Cardiac muscle cell (in vitro differentiated cells and primary cell): Measurements from ENCODE around the gene NAXE. TPM values are rescaled to one million over a fixed set of nuclear protein-coding genes. Genes with fewer than 3 reads are reported as not detected.

ENCODE experiments used
- DNase-seq, 2 donors: peaks; one replicate each; pipeline versions ENCODE4 v3.0.0 to v3.0.0-alpha.2; 2010 to 2017; ENCODE audit warnings: low read depth in 1 of 2, low spot score in 1 of 2
- H3K27ac ChIP-seq: fragments of 200-600 bp; sonication (generic); 2 replicates; pipeline ENCODE4 v1.5.1; 2016
- H3K27me3 ChIP-seq: fragments of 200-600 bp; sonication (generic); 2 replicates; pipeline ENCODE4 v1.6.0; 2016; ENCODE audit warnings: control low read depth
- H3K36me3 ChIP-seq: fragments of 200-600 bp; sonication (generic); 2 replicates; pipeline ENCODE4 v1.5.1; 2016; ENCODE audit warnings: control low read depth
- H3K4me1 ChIP-seq: fragments of 200-600 bp; sonication (generic); 2 replicates; pipeline ENCODE4 v1.8.1; 2017; ENCODE audit warnings: low read depth, mild to moderate bottlenecking, mixed run types
- H3K4me3 ChIP-seq: fragments of 200-600 bp; sonication (generic); 2 replicates; pipeline ENCODE4 v1.5.1; 2016; ENCODE audit warnings: mild to moderate bottlenecking
- H3K9me3 ChIP-seq: fragments of 200-600 bp; sonication (generic); 2 replicates; pipeline ENCODE4 v1.5.1; 2017; ENCODE audit warnings: low read depth, mild to moderate bottlenecking, control low read depth
- CTCF ChIP-seq: IDR thresholded peaks from 2 replicates; pipeline ENCODE4 v1.5.1; 2012; ENCODE audit warnings: low read depth, mild to moderate bottlenecking, low read length
- polyA plus RNA-seq: library from polyadenylated mRNA; unstranded; fragments of >200 nt; fragmentation: Nextera tagmentation; extraction: Ambion mirVana; gene quantifications from 2 replicates; pipeline ENCODE4 v1.2.1, GENCODE V29; 2016
- total RNA-seq: library from RNA; depleted of rRNA; stranded (reverse); fragments of >200 nt; gene quantifications from 2 replicates; pipeline ENCODE4 v1.2.3, GENCODE V29; 2016

Gene NAXE
- total and polyA plus RNA-seq, 2 experiments from 2014 or later = 130 to 166 TPM

- no peaks in the 10 kb centered on the region for H3K36me3 ChIP-seq
- H3K9me3 ChIP-seq = no peaks in the 10 kb centered on the region
- H3K27ac ChIP-seq = no peak overlapping the region
- no peak for DNase-seq
- H3K27me3 ChIP-seq = peaks cover 83% of the 10 kb centered on the region
- H3K4me1 ChIP-seq = no peaks in the 10 kb centered on the region
- no peak overlapping the region for H3K4me3 ChIP-seq
- TF ChIP-seq CTCF = no peak
These were observed 46.8 kb downstream of the NAXE start for GRCh38 chr1:156638189-156638985.

DNA sequence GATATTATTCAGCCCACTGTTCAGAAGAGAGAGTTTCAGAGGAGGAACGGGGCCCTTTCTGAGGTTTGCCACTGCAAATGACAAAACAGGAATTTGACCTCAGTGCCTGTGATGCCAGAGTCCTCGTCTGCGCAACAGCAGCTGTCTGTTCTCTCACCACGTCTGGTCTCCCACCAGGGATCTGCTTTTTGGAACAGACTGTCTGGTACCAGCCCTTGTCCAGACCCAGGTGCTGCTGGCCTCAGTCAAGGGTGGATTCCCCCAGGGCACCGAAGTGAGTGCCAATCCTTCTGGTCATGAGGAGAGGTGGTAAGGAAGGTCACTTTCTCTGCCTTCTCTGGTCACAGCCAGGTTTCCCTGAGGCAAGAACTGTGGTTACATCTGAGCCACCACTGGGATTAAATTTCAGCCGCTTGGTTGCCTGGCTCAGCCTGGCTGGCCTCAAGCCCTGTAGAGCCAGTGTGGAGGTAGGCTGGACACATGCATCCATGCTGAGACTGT is 48.1 kb downstream of the NAXE start:
- H3K4me1 ChIP-seq = no peaks in the 10 kb centered on the region
- H3K9me3 ChIP-seq = no peaks in the 10 kb centered on the region
- peaks cover 83% of the 10 kb centered on the region for H3K27me3 ChIP-seq
- TF ChIP-seq CTCF = no peak
- H3K36me3 ChIP-seq = no peaks in the 10 kb centered on the region
- H3K4me3 ChIP-seq = no peak overlapping the region
- H3K27ac ChIP-seq = no peak overlapping the region
- DNase-seq = no peak

DNA sequence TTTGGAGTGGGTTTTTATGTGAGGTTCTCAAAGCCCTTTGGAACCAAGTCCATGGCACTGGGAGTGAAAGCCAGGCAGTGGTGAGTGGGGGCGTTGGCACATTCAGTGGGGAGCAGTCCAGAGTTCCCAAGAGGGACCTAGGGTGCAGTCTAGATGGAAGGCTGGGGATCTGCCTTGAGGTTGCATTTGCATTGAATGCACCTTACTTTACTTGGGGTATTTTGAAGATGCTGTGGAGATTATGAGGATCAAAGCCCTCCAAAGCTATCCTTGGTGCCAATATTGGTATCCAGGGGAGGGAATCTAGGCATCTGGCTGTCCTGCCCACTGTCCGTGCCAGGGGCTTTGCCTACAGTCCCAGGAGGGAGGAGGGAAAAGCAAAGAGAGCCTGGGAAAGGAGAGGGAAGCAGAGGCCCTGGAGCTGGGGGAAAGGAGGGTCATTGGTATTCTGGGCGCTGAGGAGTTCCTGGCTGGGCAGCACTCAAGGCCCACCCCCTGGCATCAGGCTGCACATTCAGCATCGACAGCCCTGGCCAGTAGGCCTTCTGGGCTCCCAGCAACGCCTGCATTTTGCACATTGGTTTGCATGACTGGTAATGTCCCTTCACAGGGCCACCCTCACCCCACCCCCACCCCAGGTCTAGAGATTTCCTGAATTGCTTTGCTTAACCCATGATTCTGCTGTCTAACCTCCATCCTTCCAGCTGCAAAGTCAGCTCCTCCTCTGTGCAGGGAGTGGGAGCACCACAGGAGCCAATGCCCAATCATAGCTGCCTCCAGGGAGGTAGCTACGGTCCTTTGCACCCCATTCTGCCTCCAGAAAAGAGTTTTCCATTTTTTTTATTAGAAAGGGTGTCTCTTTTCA is 49.5 kb downstream of the NAXE start:
- DNase-seq = no peak
- Histone ChIP-seq H3K36me3 (no peaks in the 10 kb centered on the region), H3K9me3 (no peaks in the 10 kb centered on the region), H3K4me1 (no peaks in the 10 kb centered on the region), H3K4me3 (peak overlapping the region; percentile 34), H3K27me3 (peaks cover 82% of the 10 kb centered on the region), H3K27ac (no peak overlapping the region)
- no peak for TF ChIP-seq CTCF

GRCh38 chr1:156641761-156642264 is 50.2 kb downstream of the NAXE start, which contains the start of gene BCAN:
BCAN (plus strand) TSS chr1:156642117; CDS start chr1:156646055, 3,938 bp downstream.
- peaks cover 84% of the 10 kb centered on the region for H3K27me3 ChIP-seq
- peak; percentile 54 to 83 for DNase-seq

More at GRCh38 chr1:156641761-156642264, 50.2 kb downstream of the NAXE start, which contains the start of gene BCAN:
- Histone ChIP-seq H3K4me3 (peak within 1 kb of the TSS; percentile 34), H3K36me3 (no peaks in the 10 kb centered on the region), H3K27ac (no peak within 1 kb of the TSS), H3K9me3 (no peaks in the 10 kb centered on the region), H3K4me1 (no peaks in the 10 kb centered on the region)
- no peak for TF ChIP-seq CTCF
